ENCODE measurements around the gene PSMD3. TPM values are rescaled to one million over a fixed set of nuclear protein-coding genes. Genes with fewer than 3 reads are reported as not detected.

The PSMD3 gene
- total and polyA plus RNA-seq, 2 of the 4 experiments (the other 2 are of a cell fraction) = 123 to 155 TPM

DNA sequence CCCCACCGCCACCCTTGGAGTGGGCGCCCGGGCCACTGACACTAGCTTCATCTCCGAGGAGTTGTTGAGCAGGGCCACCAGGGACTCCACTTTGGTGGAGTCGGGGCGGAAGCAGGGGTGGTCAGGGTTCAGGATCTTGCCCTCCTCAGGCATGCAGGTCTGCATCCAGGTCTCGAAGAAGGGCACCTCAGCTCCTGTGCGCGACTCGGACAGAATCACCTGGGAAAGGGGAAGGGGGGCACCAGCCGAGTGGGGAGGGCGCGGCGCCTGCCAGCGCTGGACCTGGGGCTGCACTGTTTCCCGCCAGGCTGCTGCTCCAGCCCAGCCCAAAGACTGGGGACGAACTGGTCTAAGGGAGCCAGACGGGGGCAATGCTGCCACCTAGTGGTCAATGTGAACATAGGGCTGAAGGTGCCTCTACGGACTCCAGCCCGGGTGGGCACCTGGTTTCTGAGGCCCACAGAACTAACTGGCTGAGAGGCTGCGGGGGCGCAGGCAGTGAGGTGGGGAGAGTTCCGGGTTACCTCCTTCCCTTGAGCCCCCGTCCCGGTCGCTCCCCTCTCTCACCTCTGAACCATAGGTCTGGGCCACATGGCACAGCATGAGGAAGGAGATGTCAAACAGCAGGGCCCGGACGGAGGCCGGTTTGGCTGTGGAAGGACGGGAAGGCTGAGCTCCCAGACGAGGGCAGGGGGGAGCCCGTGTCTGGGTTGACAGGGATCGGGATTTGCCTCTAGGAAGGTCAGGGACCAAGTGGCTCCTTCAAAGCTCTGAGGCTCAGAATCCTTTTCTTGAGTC is 46.4 kb downstream of the PSMD3 start (continued):
- no peak for TF ChIP-seq MAFK (IDR thresholded peaks at IDR 0.05; ENCODE audit: low read depth, low read length)
- no peak for TF ChIP-seq MXI1 (IDR thresholded peaks at IDR 0.05; ENCODE audit: borderline replicate concordance, low read depth, low read length)
- no peak for TF ChIP-seq POLR2A (IDR thresholded peaks at IDR 0.05; ENCODE audit: low read depth, low read length)

GRCh38 chr17:40027614-40028012 is 47.0 kb downstream of the PSMD3 start:
- in situ Hi-C loops (cut with MboI; ENCODE audit: low sequenced_read_pairs) = loop anchor here (10.0 kb wide), 1 partner anchor 257 kb away; the partner anchor contains the start of gene CDC6
- Histone ChIP-seq H2AK9ac (replicated peaks; ENCODE audit: low read depth, low read length, poor library complexity) (no peak overlapping the region), H4K8ac (ENCODE audit: low read depth in 2 of 2, low read length in 2 of 2) (no peak overlapping the region), H4K20me1 (ENCODE audit: insufficient read depth, low read length) (no peaks in the 10 kb centered on the region), H3K4me1 (ENCODE audit: control insufficient read depth, insufficient read depth, low read length) (peaks cover 9% of the 10 kb centered on the region; the same call in 1 of the 2 replicates), H2BK15ac (ENCODE audit: low read depth, low read length) (no peak overlapping the region), H3K9me3 (ENCODE audit: control insufficient read depth, insufficient read depth, low read length) (no peaks in the 10 kb centered on the region), H2AFZ (replicated peaks; ENCODE audit: low read length, poor library complexity) (no peak overlapping the region), H3K4me3 (ENCODE audit: insufficient read depth, low read depth, low read length) (no peak overlapping the region), H4K91ac (ENCODE audit: insufficient read depth, low read depth, low read length) (no peak overlapping the region), H2AK5ac (ENCODE audit: low read depth, low read length) (no peak overlapping the region), H3K4ac (ENCODE audit: low read depth, low read length) (no peak overlapping the region), H2BK120ac (ENCODE audit: low read depth, low read length) (no peak overlapping the region), H3K27me3 (ENCODE audit: control insufficient read depth, insufficient read depth, low read length) (no peaks in the 10 kb centered on the region), H3K18ac (ENCODE audit: low read depth, low read length) (no peak overlapping the region), H3K56ac (ENCODE audit: extremely low read depth, insufficient read depth, low read length) (no peak overlapping the region), H3K9ac (ENCODE audit: low read depth, low read length) (no peak overlapping the region), H3K4me2 (ENCODE audit: low read depth, low read length) (no peak overlapping the region), H3K14ac (replicated peaks; ENCODE audit: low read depth, low read length) (no peak overlapping the region), H3K23ac (ENCODE audit: low read depth, low read length) (no peak overlapping the region), H2BK20ac (ENCODE audit: low read depth, low read length) (no peak overlapping the region), H3K36me3 (ENCODE audit: control insufficient read depth, insufficient read depth, low read length) (peaks cover 52% of the 10 kb centered on the region), H3K27ac (ENCODE audit: insufficient read depth, low read length) (no peak overlapping the region), H3K9me1 (ENCODE audit: insufficient read depth, low read length) (0 out of 2 replicates have a peak, but pooled peaks cover 2% of the 10 kb centered on the region), H2BK5ac (ENCODE audit: low read depth, low read length, poor library complexity, severe bottlenecking) (no peak overlapping the region), H3K79me1 (ENCODE audit: low read depth in 1 of 2, low read length in 2 of 2) (no peaks in the 10 kb centered on the region), H4K5ac (ENCODE audit: low read depth, low read length) (no peak overlapping the region)
- WGBS, 2 experiments (ENCODE audit: extremely low coverage in 2 of 2, insufficient read length in 1 of 2) = 100% methylated on average over 1 of the region's 5 CpGs; no CpG with 5 or more reads in 1 of the 2 experiments
- DNase-seq = no peak
- no TSS peak for BruUV-seq (replicated peaks)
- dilution Hi-C loops (cut with HindIII; ENCODE audit: low sequenced_read_pairs, unreplicated experiment) = no loop called here
- ChIA-PET CTCF (interaction anchor here (0.7 to 1.8 kb wide), 6 partner anchors 9 to 59 kb away, joined by 3 to 9 read pairs (median 3); partner anchors contain the start of gene CSF3), POLR2A (ENCODE audit: unreplicated experiment) (no interaction called here)
- intact Hi-C loops (cut with micrococcal nuclease) = loop anchor here (1.0 kb wide), 1 partner anchor 14 kb away; no protein-coding TSS in a partner anchor
- ATAC-seq (ENCODE audit: low read depth) = no peak
- TF ChIP-seq MAZ (IDR thresholded peaks at IDR 0.05; ENCODE audit: borderline replicate concordance, low read depth, low read length) = no peak
- no peak for TF ChIP-seq ELK1 (IDR thresholded peaks at IDR 0.05; ENCODE audit: borderline replicate concordance, low read depth, low read length)
- no peak for TF ChIP-seq USF2 (IDR thresholded peaks at IDR 0.05; ENCODE audit: low read depth, low read length)
- no peak for TF ChIP-seq RFX5 (IDR thresholded peaks at IDR 0.05; ENCODE audit: low read depth, low read length)
- no peak for TF ChIP-seq FOS (IDR thresholded peaks at IDR 0.05; ENCODE audit: low read depth, low read length)
- TF ChIP-seq SMC3 (IDR thresholded peaks at IDR 0.05; ENCODE audit: low read depth, low read length) = no peak
- no peak for TF ChIP-seq POLR2A (IDR thresholded peaks at IDR 0.05; ENCODE audit: low read depth, low read length)
- no peak for TF ChIP-seq RCOR1 (IDR thresholded peaks at IDR 0.05; ENCODE audit: insufficient replicate concordance, low read length)
- TF ChIP-seq MXI1 (IDR thresholded peaks at IDR 0.05; ENCODE audit: borderline replicate concordance, low read depth, low read length) = no peak
- no peak for TF ChIP-seq BHLHE40 (IDR thresholded peaks at IDR 0.05; ENCODE audit: low read depth, low read length)
- no peak for TF ChIP-seq MAFK (IDR thresholded peaks at IDR 0.05; ENCODE audit: low read depth, low read length)
- no peak for TF ChIP-seq CEBPB (IDR thresholded peaks at IDR 0.05; ENCODE audit: low read depth, low read length)
- no peak for TF ChIP-seq CHD1 (IDR thresholded peaks at IDR 0.05; ENCODE audit: low read depth, low read length)
- TF ChIP-seq RAD21 (IDR thresholded peaks at IDR 0.05; ENCODE audit: low read length) = no peak
- no peak for TF ChIP-seq NFE2L2 (IDR thresholded peaks at IDR 0.05; ENCODE audit: low read depth, low read length)
